SK-N-SH treated with all-trans-retinoic acid at 6 μM for 48 hours (cell line): ENCODE measurements around the gene NRL.

Experiments
- ARNTL ChIP-seq: fragments of 450-650 bp; formaldehyde crosslinking; IDR thresholded peaks from 2 replicates; pipeline ENCODE4 v1.5.0; 2020; ENCODE audit warnings: low read depth, mild to moderate bottlenecking, moderate library complexity, borderline replicate concordance
- CSDC2 ChIP-seq: fragments of 250-450 bp; sonication (Bioruptor Pico); IDR thresholded peaks from 2 replicates; pipeline ENCODE4 v1.5.0; 2020; ENCODE audit warnings: mild to moderate bottlenecking, moderate library complexity
- GLIS3 ChIP-seq: fragments of 250-450 bp; sonication (Bioruptor Pico); IDR thresholded peaks from 2 replicates; pipeline ENCODE4 v1.5.0; 2020; ENCODE audit warnings: mild to moderate bottlenecking, moderate library complexity
- ZFP3 ChIP-seq: fragments of 250-450 bp; sonication (Bioruptor Pico); IDR thresholded peaks from 2 replicates; pipeline ENCODE4 v1.5.0; 2020; ENCODE audit warnings: mild to moderate bottlenecking, moderate library complexity
- ZFP30 ChIP-seq: fragments of 450-650 bp; formaldehyde crosslinking; IDR thresholded peaks from 2 replicates; pipeline ENCODE4 v1.5.0; 2022; ENCODE audit warnings: mild to moderate bottlenecking, moderate library complexity
- ZNF70 ChIP-seq: fragments of 450-650 bp; formaldehyde crosslinking; IDR thresholded peaks from 2 replicates; pipeline ENCODE4 v1.5.0; 2020; ENCODE audit warnings: mild to moderate bottlenecking, moderate library complexity
- TF ChIP-seq, protein P1 (sequence below): fragments of 250-450 bp; sonication (Bioruptor Pico); IDR thresholded peaks from 2 replicates; pipeline ENCODE4 v1.8.0; 2020; ENCODE audit warnings: mild to moderate bottlenecking, moderate library complexity, borderline replicate concordance

DNA sequence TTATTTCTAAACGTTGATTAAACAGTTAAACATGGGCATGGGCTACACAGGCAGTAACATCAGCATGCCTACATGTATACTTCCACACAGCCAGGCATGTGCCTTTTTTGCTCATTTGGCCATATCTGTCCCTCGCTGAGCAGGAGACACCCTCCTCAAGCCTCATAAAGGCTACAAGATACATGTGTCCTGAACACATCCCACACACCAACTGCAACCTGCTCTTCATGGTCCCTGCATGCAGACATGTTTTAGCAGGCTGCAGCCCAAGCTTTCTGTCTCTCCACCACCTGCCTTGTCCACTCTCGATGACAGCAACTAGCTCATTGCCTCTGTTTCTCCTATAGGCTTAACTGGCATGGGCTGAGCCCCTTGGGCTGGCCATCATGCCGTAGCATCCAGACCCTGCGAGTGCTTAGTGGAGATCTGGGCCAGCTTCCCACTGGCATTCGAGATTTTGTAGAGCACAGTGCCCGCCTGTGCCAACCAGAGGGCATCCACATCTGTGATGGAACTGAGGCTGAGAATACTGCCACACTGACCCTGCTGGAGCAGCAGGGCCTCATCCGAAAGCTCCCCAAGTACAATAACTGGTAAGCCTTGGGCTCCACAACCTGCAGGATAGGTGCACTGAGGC, 18.1 kb downstream of the NRL start:
- TF ChIP-seq ZNF70 (no peak), ARNTL (CRISPR knock-in tag) (no peak), GLIS3 (CRISPR knock-in tag) (no peak), ZFP3 (CRISPR knock-in tag) (no peak), ZFP30 (no peak), CSDC2 (CRISPR knock-in tag) (no peak)
- TF ChIP-seq, protein P1, sequence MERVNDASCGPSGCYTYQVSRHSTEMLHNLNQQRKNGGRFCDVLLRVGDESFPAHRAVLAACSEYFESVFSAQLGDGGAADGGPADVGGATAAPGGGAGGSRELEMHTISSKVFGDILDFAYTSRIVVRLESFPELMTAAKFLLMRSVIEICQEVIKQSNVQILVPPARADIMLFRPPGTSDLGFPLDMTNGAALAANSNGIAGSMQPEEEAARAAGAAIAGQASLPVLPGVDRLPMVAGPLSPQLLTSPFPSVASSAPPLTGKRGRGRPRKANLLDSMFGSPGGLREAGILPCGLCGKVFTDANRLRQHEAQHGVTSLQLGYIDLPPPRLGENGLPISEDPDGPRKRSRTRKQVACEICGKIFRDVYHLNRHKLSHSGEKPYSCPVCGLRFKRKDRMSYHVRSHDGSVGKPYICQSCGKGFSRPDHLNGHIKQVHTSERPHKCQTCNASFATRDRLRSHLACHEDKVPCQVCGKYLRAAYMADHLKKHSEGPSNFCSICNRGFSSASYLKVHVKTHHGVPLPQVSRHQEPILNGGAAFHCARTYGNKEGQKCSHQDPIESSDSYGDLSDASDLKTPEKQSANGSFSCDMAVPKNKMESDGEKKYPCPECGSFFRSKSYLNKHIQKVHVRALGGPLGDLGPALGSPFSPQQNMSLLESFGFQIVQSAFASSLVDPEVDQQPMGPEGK (CRISPR knock-in tag) = no peak
